Measurements from ENCODE around the gene COL18A1. TPM values are rescaled to one million over a fixed set of nuclear protein-coding genes. Genes with fewer than 3 reads are reported as not detected.
A peak's percentile ranks its signal among the peaks of the same experiment; 100 is the strongest.

COL18A1 gene
- total and polyA plus RNA-seq, 2 experiments from 2014 or later: 97.1 to 140 TPM

GRCh38 chr21:45410151-45410864 lies 5.3 kb downstream of the COL18A1 start:
- H3K9me2 ChIP-seq (replicated peaks; ENCODE audit: insufficient read depth): no peaks in the 10 kb centered on the region
- DNase-seq (ENCODE audit: low spot score): no peak
- H3K36me3 ChIP-seq (replicated peaks; ENCODE audit: insufficient read depth, low read depth): no peaks in the 10 kb centered on the region
- H3K4me2 ChIP-seq: peak overlapping the region; percentile 56
- H3K9me3 ChIP-seq (ENCODE audit: low read depth): no peaks in the 10 kb centered on the region
- peak overlapping the region; percentile 89 for H3K27ac ChIP-seq
- H3K27me3 ChIP-seq: no peaks in the 10 kb centered on the region
- no peak overlapping the region for H2AFZ ChIP-seq
- H3K4me1 ChIP-seq (ENCODE audit: insufficient read depth): peaks cover 57% of the 10 kb centered on the region
- WGBS (ENCODE audit: low lambda C conversion rate, missing lambda C conversion rate): 60% methylated on average over 28 of the region's 28 CpGs
- TF ChIP-seq EZH2phosphoT487 (IDR thresholded peaks at IDR 0.05; ENCODE audit: low read depth, severe bottlenecking, unreplicated experiment): no peak
- H3K4me3 ChIP-seq: no peak overlapping the region
- H4K20me1 ChIP-seq (ENCODE audit: insufficient read depth, poor library complexity, severe bottlenecking): peaks cover 2% of the 10 kb centered on the region
- peaks cover 63% of the 10 kb centered on the region for H3K79me2 ChIP-seq

GRCh38 chr21:45410865-45411809 lies 6.2 kb downstream of the COL18A1 start:
- H3K27me3 ChIP-seq: no peaks in the 10 kb centered on the region

GRCh38 chr21:45411810-45412206 lies 6.8 kb downstream of the COL18A1 start:
- WGBS (ENCODE audit: low lambda C conversion rate, missing lambda C conversion rate): 64% methylated on average over 18 of the region's 18 CpGs
- no peaks in the 10 kb centered on the region for H3K27me3 ChIP-seq
- peaks cover 2% of the 10 kb centered on the region for H4K20me1 ChIP-seq (ENCODE audit: insufficient read depth, poor library complexity, severe bottlenecking)
- no peak overlapping the region for H3K4me3 ChIP-seq
- peak overlapping the region; percentile 55 for H3K27ac ChIP-seq
- no peak for DNase-seq (ENCODE audit: low spot score)
- H3K9me3 ChIP-seq (ENCODE audit: low read depth): no peaks in the 10 kb centered on the region
- peaks cover 48% of the 10 kb centered on the region for H3K4me1 ChIP-seq (ENCODE audit: insufficient read depth)
- H2AFZ ChIP-seq: no peak overlapping the region
- peak overlapping the region; percentile 56 for H3K4me2 ChIP-seq
- H3K36me3 ChIP-seq (replicated peaks; ENCODE audit: insufficient read depth, low read depth): no peaks in the 10 kb centered on the region
- TF ChIP-seq EZH2phosphoT487 (IDR thresholded peaks at IDR 0.05; ENCODE audit: low read depth, severe bottlenecking, unreplicated experiment) (no peak), CTCF (IDR thresholded peaks at IDR 0.05; ENCODE audit: poor library complexity) (no peak), EZH2 (IDR thresholded peaks at IDR 0.05; ENCODE audit: borderline replicate concordance) (no peak)
- peaks cover 72% of the 10 kb centered on the region for H3K79me2 ChIP-seq
- no peaks in the 10 kb centered on the region for H3K9me2 ChIP-seq (replicated peaks; ENCODE audit: insufficient read depth)

More at GRCh38 chr21:45410865-45411809, 6.2 kb downstream of the COL18A1 start:
- no peaks in the 10 kb centered on the region for H3K9me3 ChIP-seq (ENCODE audit: low read depth)
- peak overlapping the region; percentile 89 for H3K27ac ChIP-seq
- peaks cover 2% of the 10 kb centered on the region for H4K20me1 ChIP-seq (ENCODE audit: insufficient read depth, poor library complexity, severe bottlenecking)
- peak overlapping the region; percentile 56 for H3K4me2 ChIP-seq
- no peaks in the 10 kb centered on the region for H3K36me3 ChIP-seq (replicated peaks; ENCODE audit: insufficient read depth, low read depth)
- H2AFZ ChIP-seq: no peak overlapping the region
- whole genome bisulfite sequencing (ENCODE audit: low lambda C conversion rate, missing lambda C conversion rate): 57% methylated on average over 31 of the region's 31 CpGs
- H3K4me3 ChIP-seq: no peak overlapping the region
- no peaks in the 10 kb centered on the region for H3K9me2 ChIP-seq (replicated peaks; ENCODE audit: insufficient read depth)
- H3K79me2 ChIP-seq: peaks cover 69% of the 10 kb centered on the region
- no peak for TF ChIP-seq CTCF (IDR thresholded peaks at IDR 0.05; ENCODE audit: poor library complexity)
- TF ChIP-seq EZH2phosphoT487 (IDR thresholded peaks at IDR 0.05; ENCODE audit: low read depth, severe bottlenecking, unreplicated experiment): no peak
- TF ChIP-seq EZH2 (IDR thresholded peaks at IDR 0.05; ENCODE audit: borderline replicate concordance): no peak
- peaks cover 53% of the 10 kb centered on the region for H3K4me1 ChIP-seq (ENCODE audit: insufficient read depth)
- peak; percentile 80 for DNase-seq (ENCODE audit: low spot score)

Data from hepatocyte (in vitro differentiated cells).